ENCODE data around the gene ITGB1. TPM values are rescaled to one million over a fixed set of nuclear protein-coding genes. Genes with fewer than 3 reads are reported as not detected.

ITGB1 gene
- total and polyA plus RNA-seq, 10 of the 15 experiments (the other 5 are each of a cell fraction or from before 2014, with no cell fraction given), result 2.8 to 20.7 (median 10.4) TPM

DNA sequence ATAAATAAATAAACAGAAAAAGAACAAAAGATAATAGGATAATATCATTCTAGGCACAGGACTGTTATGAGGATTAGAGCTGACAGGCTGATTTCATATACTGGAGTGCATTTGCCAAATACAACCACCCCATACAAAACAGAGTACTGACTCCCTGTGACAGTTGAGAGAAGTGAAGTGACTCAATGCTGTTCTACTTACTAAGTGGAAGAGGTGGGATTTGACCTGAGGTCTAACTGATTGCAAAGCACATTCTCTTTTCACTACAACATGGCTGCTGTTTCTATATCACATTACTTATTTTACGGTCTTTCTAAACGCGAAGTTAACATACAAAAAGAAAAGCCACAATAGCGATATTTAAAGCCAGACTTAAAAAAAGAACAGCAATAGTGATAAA is 51.4 kb downstream of the ITGB1 start:
- ChIA-PET SMC1A (ENCODE audit: uncharacterized antibody, unreplicated experiment) (no interaction called here), CTCF (no interaction called here), POLR2A (no interaction called here), RAD21 (ENCODE audit: unreplicated experiment) (no interaction called here)
- in situ Hi-C loops (cut with MboI) (no loop called here), intact Hi-C loops (cut with micrococcal nuclease; ENCODE audit: unreplicated experiment) (no loop called here)
- WGBS (ENCODE audit: insufficient coverage, insufficient replicate concordance, low lambda C conversion rate, missing lambda C conversion rate), result 100% methylated on average over 4 of the region's 4 CpGs
- Histone ChIP-seq H4K20me1 (ENCODE audit: control insufficient read depth, insufficient read depth) (no peaks in the 10 kb centered on the region), H3K79me2 (ENCODE audit: control insufficient read depth, insufficient read depth, low read length) (no peaks in the 10 kb centered on the region), H3K4me2 (ENCODE audit: control insufficient read depth, insufficient read depth) (no peak overlapping the region), H3K27me3 (replicated peaks in 1 of 2; ENCODE audit: control insufficient read depth in 2 of 2, insufficient read depth in 2 of 2, low read length in 1 of 2) (no peaks in the 10 kb centered on the region), H3K4me3 (no peak overlapping the region), H3K9ac (ENCODE audit: control insufficient read depth, insufficient read depth, low read length) (no peak overlapping the region), H2AFZ (ENCODE audit: control insufficient read depth, low read depth, low read length) (no peak overlapping the region), H3K9me3 (replicated peaks; ENCODE audit: control insufficient read depth, insufficient read depth, low read length) (no peaks in the 10 kb centered on the region), H3K4me1 (ENCODE audit: control insufficient read depth, insufficient read depth, low read length) (no peaks in the 10 kb centered on the region), H3K36me3 (ENCODE audit: control insufficient read depth in 2 of 2, insufficient read depth in 2 of 2, low read length in 1 of 2) (peaks cover 0 to 3% of the 10 kb centered on the region in 2 experiments; a peak in 1 of 4 replicates), H3K27ac (ENCODE audit: control insufficient read depth, insufficient read depth) (no peak overlapping the region)
- no TSS peak for BruUV-seq (replicated peaks)
- no peak for DNase-seq (ENCODE audit: low read depth, low spot score)
- FAIRE-seq, result no peak
- no peak for ATAC-seq
- TF ChIP-seq, protein P1, sequence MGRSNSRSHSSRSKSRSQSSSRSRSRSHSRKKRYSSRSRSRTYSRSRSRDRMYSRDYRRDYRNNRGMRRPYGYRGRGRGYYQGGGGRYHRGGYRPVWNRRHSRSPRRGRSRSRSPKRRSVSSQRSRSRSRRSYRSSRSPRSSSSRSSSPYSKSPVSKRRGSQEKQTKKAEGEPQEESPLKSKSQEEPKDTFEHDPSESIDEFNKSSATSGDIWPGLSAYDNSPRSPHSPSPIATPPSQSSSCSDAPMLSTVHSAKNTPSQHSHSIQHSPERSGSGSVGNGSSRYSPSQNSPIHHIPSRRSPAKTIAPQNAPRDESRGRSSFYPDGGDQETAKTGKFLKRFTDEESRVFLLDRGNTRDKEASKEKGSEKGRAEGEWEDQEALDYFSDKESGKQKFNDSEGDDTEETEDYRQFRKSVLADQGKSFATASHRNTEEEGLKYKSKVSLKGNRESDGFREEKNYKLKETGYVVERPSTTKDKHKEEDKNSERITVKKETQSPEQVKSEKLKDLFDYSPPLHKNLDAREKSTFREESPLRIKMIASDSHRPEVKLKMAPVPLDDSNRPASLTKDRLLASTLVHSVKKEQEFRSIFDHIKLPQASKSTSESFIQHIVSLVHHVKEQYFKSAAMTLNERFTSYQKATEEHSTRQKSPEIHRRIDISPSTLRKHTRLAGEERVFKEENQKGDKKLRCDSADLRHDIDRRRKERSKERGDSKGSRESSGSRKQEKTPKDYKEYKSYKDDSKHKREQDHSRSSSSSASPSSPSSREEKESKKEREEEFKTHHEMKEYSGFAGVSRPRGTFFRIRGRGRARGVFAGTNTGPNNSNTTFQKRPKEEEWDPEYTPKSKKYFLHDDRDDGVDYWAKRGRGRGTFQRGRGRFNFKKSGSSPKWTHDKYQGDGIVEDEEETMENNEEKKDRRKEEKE (IDR thresholded peaks at IDR 0.05), result no peak
- TF ChIP-seq NR2C2 (IDR thresholded peaks at IDR 0.05; ENCODE audit: borderline replicate concordance, control insufficient read depth, insufficient read length, low read depth), result no peak
- no peak for TF ChIP-seq ZNF622 (IDR thresholded peaks at IDR 0.05)
- TF ChIP-seq, protein P2, sequence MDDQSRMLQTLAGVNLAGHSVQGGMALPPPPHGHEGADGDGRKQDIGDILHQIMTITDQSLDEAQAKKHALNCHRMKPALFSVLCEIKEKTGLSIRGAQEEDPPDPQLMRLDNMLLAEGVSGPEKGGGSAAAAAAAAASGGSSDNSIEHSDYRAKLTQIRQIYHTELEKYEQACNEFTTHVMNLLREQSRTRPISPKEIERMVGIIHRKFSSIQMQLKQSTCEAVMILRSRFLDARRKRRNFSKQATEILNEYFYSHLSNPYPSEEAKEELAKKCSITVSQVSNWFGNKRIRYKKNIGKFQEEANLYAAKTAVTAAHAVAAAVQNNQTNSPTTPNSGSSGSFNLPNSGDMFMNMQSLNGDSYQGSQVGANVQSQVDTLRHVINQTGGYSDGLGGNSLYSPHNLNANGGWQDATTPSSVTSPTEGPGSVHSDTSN (IDR thresholded peaks at IDR 0.05; ENCODE audit: insufficient replicate concordance, low read depth, low read length), result no peak
